ENCODE data around the gene ZC3HAV1.
A peak's percentile ranks its signal among the peaks of the same experiment; 100 is the strongest.

Gene ZC3HAV1

GRCh38 chr7:139059905-139060304 is 49.6 kb downstream of the ZC3HAV1 start:
- H3K27ac ChIP-seq (ENCODE audit: extremely low read depth, low read depth, low read length): no peak overlapping the region
- CTCF ChIA-PET: interaction anchor here (0.7 to 2.8 kb wide), 2 partner anchors 15 to 440 kb away, joined by 3 to 19 read pairs; no protein-coding TSS in a partner anchor
- no peaks in the 10 kb centered on the region for H3K4me1 ChIP-seq (ENCODE audit: control insufficient read depth, insufficient read depth, low read length)
- H3K36me3 ChIP-seq (ENCODE audit: control insufficient read depth in 2 of 2, insufficient read depth in 1 of 2, low read length in 2 of 2): peaks cover 8 to 80% of the 10 kb centered on the region in 2 experiments; a peak in 2 of 3 replicates
- H3K4me3 ChIP-seq (ENCODE audit: low read depth, low read length): no peak overlapping the region
- no peaks in the 10 kb centered on the region for H3K9me3 ChIP-seq (ENCODE audit: control insufficient read depth, insufficient read depth, low read depth, low read length)
- POLR2A ChIA-PET: interaction anchor here (0.6 kb wide), 1 partner anchor 11 kb away, joined by 3 read pairs; no protein-coding TSS in a partner anchor
- TF ChIP-seq CTCF (tag by site-specific recombination; IDR thresholded peaks at IDR 0.05): no peak
- no peak for TF ChIP-seq GLI2 (tag by site-specific recombination; IDR thresholded peaks at IDR 0.05; ENCODE audit: borderline replicate concordance, low read depth)
- no peak for TF ChIP-seq ZNF18 (tag by site-specific recombination; IDR thresholded peaks at IDR 0.05)
- TF ChIP-seq RBAK (tag by site-specific recombination; IDR thresholded peaks at IDR 0.05): no peak
- TF ChIP-seq ZNF148 (tag by site-specific recombination; IDR thresholded peaks at IDR 0.05; ENCODE audit: borderline replicate concordance): no peak
- no peak for TF ChIP-seq ZNF133 (tag by site-specific recombination; IDR thresholded peaks at IDR 0.05)
- no peak for TF ChIP-seq SCRT1 (tag by site-specific recombination; IDR thresholded peaks at IDR 0.05; ENCODE audit: borderline replicate concordance)
- no peak for TF ChIP-seq ZNF670 (tag by site-specific recombination; IDR thresholded peaks at IDR 0.05; ENCODE audit: low read depth)
- no peak for TF ChIP-seq ZNF785 (tag by site-specific recombination; IDR thresholded peaks at IDR 0.05)
- no peak for TF ChIP-seq ZNF843 (tag by site-specific recombination; IDR thresholded peaks at IDR 0.05)
- no peak for TF ChIP-seq ZIC2 (tag by site-specific recombination; IDR thresholded peaks at IDR 0.05)

GRCh38 chr7:139058943-139059342 is 50.6 kb downstream of the ZC3HAV1 start:
- H3K27ac ChIP-seq (ENCODE audit: extremely low read depth, low read depth, low read length): no peak overlapping the region
- H3K4me3 ChIP-seq (ENCODE audit: low read depth, low read length): no peak overlapping the region
- POLR2A ChIA-PET: no interaction called here
- no peaks in the 10 kb centered on the region for H3K4me1 ChIP-seq (ENCODE audit: control insufficient read depth, insufficient read depth, low read length)
- CTCF ChIA-PET: interaction anchor here (0.7 to 2.8 kb wide), 2 partner anchors 16 to 41 kb away, joined by 4 to 19 read pairs; no protein-coding TSS in a partner anchor
- peaks cover 8 to 80% of the 10 kb centered on the region in 2 experiments; a peak in 2 of 3 replicates for H3K36me3 ChIP-seq (ENCODE audit: control insufficient read depth in 2 of 2, insufficient read depth in 1 of 2, low read length in 2 of 2)
- H3K9me3 ChIP-seq (ENCODE audit: control insufficient read depth, insufficient read depth, low read depth, low read length): no peaks in the 10 kb centered on the region
- no peak for TF ChIP-seq ZNF174 (tag by site-specific recombination; IDR thresholded peaks at IDR 0.05)
- no peak for TF ChIP-seq ZNF629 (tag by site-specific recombination; IDR thresholded peaks at IDR 0.05)
- no peak for TF ChIP-seq YY1 (tag by site-specific recombination; IDR thresholded peaks at IDR 0.05)
- TF ChIP-seq ZNF658 (tag by site-specific recombination; IDR thresholded peaks at IDR 0.05): no peak
- TF ChIP-seq ZNF140 (tag by site-specific recombination; IDR thresholded peaks at IDR 0.05): no peak
- TF ChIP-seq HOXC10 (CRISPR knock-in tag; IDR thresholded peaks at IDR 0.05): no peak
- no peak for TF ChIP-seq PRDM2 (tag by site-specific recombination; IDR thresholded peaks at IDR 0.05; ENCODE audit: borderline replicate concordance)
- TF ChIP-seq ZNF600 (tag by site-specific recombination; IDR thresholded peaks at IDR 0.05): 0 out of 2 replicates have a peak, but pooled peaks have one; percentile 22
- no peak for TF ChIP-seq ZNF654 (tag by site-specific recombination; IDR thresholded peaks at IDR 0.05; ENCODE audit: low read depth)
- TF ChIP-seq ZNF362 (tag by site-specific recombination; IDR thresholded peaks at IDR 0.05): no peak
- TF ChIP-seq ZNF792 (tag by site-specific recombination; IDR thresholded peaks at IDR 0.05): no peak
- no peak for TF ChIP-seq ZNF239 (tag by site-specific recombination; IDR thresholded peaks at IDR 0.05)
- no peak for TF ChIP-seq ZNF223 (tag by site-specific recombination; IDR thresholded peaks at IDR 0.05)

Measured in HEK293 (cell line).